Mucosa of stomach (tissue), 1 donor: Measurements from ENCODE around the gene FAM180A.
"Not testable (repeated sequence)": the region's sequence is repeated elsewhere in the genome, so short reads cannot be mapped to it uniquely, and the experiment has no call there.

ENCODE experiments used
- H3K27me3 ChIP-seq: one replicate; pipeline ENCODE4 v1.7.0; 2013; ENCODE audit warnings: mild to moderate bottlenecking, low read length; ENCODE audit not compliant: control insufficient read depth, insufficient read depth
- H3K36me3 ChIP-seq: one replicate; pipeline ENCODE4 v1.7.0; 2013; ENCODE audit warnings: low read length; ENCODE audit not compliant: control insufficient read depth, insufficient read depth
- H3K4me1 ChIP-seq: one replicate; pipeline ENCODE4 v1.7.0; 2013; ENCODE audit warnings: mild to moderate bottlenecking, low read length; ENCODE audit not compliant: control insufficient read depth, insufficient read depth
- H3K4me3 ChIP-seq: one replicate; pipeline ENCODE4 v1.7.0; 2013; ENCODE audit warnings: low read length
- H3K9ac ChIP-seq: one replicate; pipeline ENCODE4 v1.7.0; 2013; ENCODE audit warnings: mild to moderate bottlenecking, low read length, moderate library complexity
- H3K9me3 ChIP-seq: one replicate; pipeline ENCODE4 v1.7.0; 2013; ENCODE audit warnings: mild to moderate bottlenecking, low read length, moderate library complexity; ENCODE audit not compliant: control insufficient read depth
- donor health status: Pancreatic carcinoma.

Gene FAM180A

DNA sequence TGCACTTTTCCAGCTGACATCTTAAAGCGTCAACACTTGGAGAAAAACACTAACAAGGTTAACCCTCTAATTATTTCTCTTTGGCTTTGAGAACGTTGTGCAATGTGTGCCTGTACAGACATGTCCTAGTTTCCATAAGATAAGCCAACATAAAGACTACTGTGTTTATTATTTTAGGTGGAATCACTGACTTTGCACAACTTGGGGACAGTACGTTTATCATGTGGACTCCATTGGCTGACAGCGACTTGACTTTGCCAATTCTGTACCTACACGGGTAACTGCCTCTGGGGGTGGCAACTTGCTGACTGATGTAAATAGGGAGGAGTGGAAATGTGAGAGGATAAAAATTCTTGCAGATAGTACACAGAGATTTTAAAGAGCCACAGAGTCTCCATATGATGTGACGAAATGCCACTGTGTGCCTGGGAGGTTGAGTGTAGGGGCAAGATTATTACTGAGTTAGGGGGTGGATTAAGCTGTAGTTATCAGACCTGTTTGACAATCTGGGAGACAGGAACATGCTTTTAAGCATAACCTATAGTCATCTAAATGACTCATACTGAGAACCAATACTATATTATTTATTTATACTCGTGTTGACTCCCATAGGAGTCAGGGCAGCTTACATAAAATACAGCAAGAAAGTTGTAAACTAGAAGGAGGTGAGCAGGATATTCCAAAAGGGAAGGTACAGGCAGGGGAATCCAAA, 41.6 kb downstream of the FAM180A start:
- Histone ChIP-seq H3K36me3 (no peaks in the 10 kb centered on the region), H3K4me3 (no peak overlapping the region), H3K9me3 (no peaks in the 10 kb centered on the region), H3K9ac (no peak overlapping the region), H3K4me1 (no peaks in the 10 kb centered on the region), H3K27me3 (no peaks in the 10 kb centered on the region)

- Histone ChIP-seq H3K27me3 (no peaks in the 10 kb centered on the region), H3K4me3 (no peak overlapping the region), H3K9me3 (no peaks in the 10 kb centered on the region), H3K4me1 (no peaks in the 10 kb centered on the region), H3K36me3 (no peaks in the 10 kb centered on the region), H3K9ac (no peak overlapping the region)
Observed at GRCh38 chr7:135706038-135706742, 42.4 kb downstream of the FAM180A start.

- Histone ChIP-seq H3K9ac (no peak overlapping the region), H3K9me3 (no peaks in the 10 kb centered on the region), H3K4me3 (no peak overlapping the region), H3K36me3 (no peaks in the 10 kb centered on the region), H3K27me3 (no peaks in the 10 kb centered on the region), H3K4me1 (no peaks in the 10 kb centered on the region)
Observed at GRCh38 chr7:135704698-135705097, 43.9 kb downstream of the FAM180A start.

DNA sequence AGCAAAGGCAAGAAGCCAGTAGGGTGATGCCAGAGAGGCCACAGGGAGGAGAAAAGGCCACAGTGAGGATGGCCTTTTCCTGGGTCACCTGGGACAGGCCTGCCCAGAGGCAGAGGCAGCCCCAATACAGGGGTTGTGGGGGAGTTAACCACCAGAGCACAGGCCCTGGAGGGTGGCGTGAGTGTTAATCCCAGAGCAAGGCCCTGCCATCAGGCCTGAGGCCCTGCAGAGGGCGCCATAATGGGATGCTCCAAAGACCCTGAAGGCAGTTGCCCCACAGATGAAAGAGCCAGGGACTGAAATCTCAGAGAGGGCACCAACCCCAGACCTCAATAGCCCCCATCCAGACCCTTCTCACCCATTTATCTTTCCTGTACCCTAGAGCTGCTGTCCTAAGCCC, 44.5 kb downstream of the FAM180A start:
- Histone ChIP-seq H3K9me3 (no peaks in the 10 kb centered on the region), H3K4me1 (no peaks in the 10 kb centered on the region), H3K9ac (no peak overlapping the region), H3K27me3 (no peaks in the 10 kb centered on the region), H3K36me3 (no peaks in the 10 kb centered on the region), H3K4me3 (no peak overlapping the region)

- Histone ChIP-seq H3K27me3 (no peaks in the 10 kb centered on the region), H3K4me1 (no peaks in the 10 kb centered on the region), H3K4me3 (no peak overlapping the region)
Observed at GRCh38 chr7:135697276-135698049, 51.1 kb downstream of the FAM180A start.

DNA sequence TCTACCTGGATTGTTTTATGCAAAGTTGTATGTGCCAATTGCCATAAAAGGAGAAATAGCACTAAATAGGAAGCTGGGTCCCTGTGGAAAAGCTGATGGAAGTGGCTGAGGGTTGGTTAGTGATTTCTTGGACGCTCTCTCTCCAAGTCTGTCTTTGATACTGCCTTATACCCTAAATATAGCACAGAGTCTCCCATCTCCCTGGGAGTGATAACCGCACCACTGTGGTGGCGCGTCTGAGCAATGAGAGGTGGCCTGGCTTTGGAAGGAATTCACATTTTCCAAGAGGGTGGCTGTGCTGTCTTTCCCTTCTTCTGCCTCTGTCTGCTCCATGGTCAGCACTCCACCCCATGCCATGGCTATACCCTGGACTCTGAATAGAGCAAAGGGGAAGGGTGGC, 55.1 kb downstream of the FAM180A start:
- no peak overlapping the region for H3K4me3 ChIP-seq
- no peaks in the 10 kb centered on the region for H3K36me3 ChIP-seq
- no peaks in the 10 kb centered on the region for H3K9me3 ChIP-seq
- no peaks in the 10 kb centered on the region for H3K27me3 ChIP-seq
- H3K4me1 ChIP-seq, result no peaks in the 10 kb centered on the region
- H3K9ac ChIP-seq, result no peak overlapping the region

More at GRCh38 chr7:135697276-135698049, 51.1 kb downstream of the FAM180A start:
- H3K9ac ChIP-seq, result no peak overlapping the region
- no peaks in the 10 kb centered on the region for H3K36me3 ChIP-seq
- H3K9me3 ChIP-seq, result no peaks in the 10 kb centered on the region

DNA sequence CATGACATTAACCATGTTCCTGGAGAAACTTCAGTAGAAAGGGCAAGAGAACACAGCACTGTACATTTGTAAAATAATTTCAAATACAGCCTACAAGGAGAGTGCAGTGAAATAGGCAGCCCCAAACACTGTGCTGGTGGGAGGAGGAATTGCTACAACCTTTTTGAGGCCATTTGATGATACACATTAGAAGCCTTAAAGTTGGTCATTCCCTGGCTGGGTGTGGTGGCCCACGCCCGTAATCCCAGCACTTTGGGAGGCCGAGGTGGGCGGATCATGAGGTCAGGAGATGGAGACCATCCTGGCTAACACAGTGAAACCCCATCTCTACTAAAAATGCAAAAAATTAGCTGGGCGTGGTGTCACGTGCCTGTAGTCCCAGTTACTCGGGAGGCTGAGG, 56.0 kb downstream of the FAM180A start:
- not testable (repeated sequence) for H3K4me1 ChIP-seq, H3K4me3 ChIP-seq, H3K9me3 ChIP-seq, H3K27me3 ChIP-seq, H3K36me3 ChIP-seq, H3K9ac ChIP-seq

DNA sequence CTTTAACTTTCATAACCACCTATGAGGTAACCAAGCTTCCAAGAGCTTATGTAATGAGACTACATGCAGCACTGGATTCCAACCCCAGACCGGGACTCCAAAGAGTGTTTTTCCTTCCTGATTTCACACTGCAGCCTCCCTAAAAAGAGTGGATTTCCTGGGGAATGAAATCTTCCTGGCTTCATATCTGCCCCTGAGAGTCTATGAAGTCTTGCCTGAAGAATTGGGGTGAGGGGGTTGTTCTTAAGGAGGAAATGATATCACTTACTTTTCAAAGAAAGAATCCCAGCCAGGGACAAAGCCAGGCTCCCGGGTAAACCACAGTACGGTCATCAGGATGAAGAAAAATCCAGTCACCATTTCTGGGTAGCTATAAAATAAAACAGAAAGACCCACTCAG, 56.6 kb downstream of the FAM180A start:
- Histone ChIP-seq H3K4me1 (no peaks in the 10 kb centered on the region), H3K27me3 (no peaks in the 10 kb centered on the region), H3K9me3 (no peaks in the 10 kb centered on the region), H3K9ac (no peak overlapping the region), H3K4me3 (no peak overlapping the region), H3K36me3 (no peaks in the 10 kb centered on the region)

DNA sequence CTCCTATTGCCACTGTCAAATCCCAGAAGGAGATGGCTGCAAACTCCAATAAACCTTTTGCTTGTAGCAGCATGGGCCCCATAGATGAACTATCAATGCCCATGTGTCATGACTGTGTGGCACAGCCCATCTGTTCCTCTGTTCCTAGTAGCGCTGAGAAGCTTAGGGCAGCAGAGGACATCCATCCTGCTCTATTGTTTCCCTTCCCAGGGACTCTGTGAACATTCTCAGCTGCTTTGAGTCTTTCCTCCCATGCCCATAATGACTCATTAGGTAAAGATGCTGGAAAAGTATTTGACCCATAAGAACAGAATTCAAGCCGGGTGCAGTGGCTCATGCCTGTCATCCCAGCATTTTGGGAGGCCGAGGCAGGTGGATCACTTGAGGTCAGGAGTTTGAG, 58.0 kb downstream of the FAM180A start:
- H3K36me3 ChIP-seq, result no peaks in the 10 kb centered on the region
- no peaks in the 10 kb centered on the region for H3K4me1 ChIP-seq

DNA sequence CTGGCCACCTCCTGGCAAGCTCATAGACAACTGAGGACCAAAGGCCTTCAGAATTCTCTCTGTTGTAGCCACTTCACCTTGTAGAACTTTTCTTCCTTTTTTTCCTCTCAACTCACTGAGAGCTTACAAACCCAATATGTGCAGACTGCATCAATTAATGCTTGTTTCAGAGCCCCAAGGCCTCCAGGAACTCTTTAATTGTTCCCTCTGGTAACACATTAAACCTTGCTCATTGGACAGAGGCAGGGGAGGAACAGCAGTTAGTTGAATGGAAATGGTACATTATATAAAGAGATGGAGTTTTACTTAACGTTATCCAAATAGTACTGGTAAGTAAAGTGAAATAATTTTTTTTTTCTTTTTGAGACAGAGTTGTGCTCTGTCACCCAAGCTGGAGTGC, 61.1 kb downstream of the FAM180A start:
- no peaks in the 10 kb centered on the region for H3K27me3 ChIP-seq
- no peaks in the 10 kb centered on the region for H3K9me3 ChIP-seq
- H3K9ac ChIP-seq, result no peak overlapping the region
- no peaks in the 10 kb centered on the region for H3K4me1 ChIP-seq
- no peak overlapping the region for H3K4me3 ChIP-seq
- no peaks in the 10 kb centered on the region for H3K36me3 ChIP-seq

More for the DNA sequence above, 58.0 kb downstream of the FAM180A start:
- no peaks in the 10 kb centered on the region for H3K27me3 ChIP-seq
- H3K9ac ChIP-seq, result no peak overlapping the region
- H3K4me3 ChIP-seq, result no peak overlapping the region
- H3K9me3 ChIP-seq, result no peaks in the 10 kb centered on the region

DNA sequence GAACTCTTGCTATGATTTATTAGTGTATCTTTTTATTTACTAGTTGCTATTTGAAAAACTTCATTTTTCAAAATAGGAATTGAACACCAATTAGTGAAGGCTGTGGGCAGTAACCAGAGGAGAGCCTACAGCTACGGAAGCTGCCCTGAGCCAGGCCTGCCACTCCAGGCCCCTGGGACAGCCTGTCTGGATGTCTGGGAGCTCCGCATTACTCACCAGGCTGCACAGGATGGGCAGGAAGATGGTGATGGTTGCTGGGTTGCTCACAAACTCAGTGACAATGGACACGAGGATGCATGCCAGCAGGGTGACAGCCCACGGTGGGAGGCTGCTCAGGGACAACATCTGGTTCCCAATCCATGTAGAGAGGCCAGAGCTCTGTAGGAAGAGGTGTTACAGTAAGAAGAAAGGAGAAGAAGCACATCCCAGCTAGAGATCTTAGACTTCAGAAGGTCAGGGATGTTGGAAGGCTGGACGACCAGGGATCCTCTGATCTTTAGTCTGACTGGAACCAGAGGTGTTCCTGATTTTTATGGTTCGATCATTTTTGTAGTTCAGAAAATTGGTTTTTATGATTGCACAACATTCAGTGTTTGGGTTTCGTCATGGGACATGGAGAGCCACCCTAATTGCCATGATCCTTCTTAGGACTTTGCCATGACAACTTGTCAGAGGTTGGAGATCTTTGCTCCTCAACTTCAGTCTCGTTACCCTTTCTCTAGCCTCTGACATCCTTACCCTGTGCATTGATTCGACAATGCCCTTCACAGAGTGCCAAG, 63.1 kb downstream of the FAM180A start:
- Histone ChIP-seq H3K4me3 (no peak overlapping the region), H3K27me3 (no peaks in the 10 kb centered on the region), H3K9me3 (no peaks in the 10 kb centered on the region), H3K9ac (no peak overlapping the region), H3K36me3 (no peaks in the 10 kb centered on the region), H3K4me1 (no peaks in the 10 kb centered on the region)
